GM10248 (cell line): ENCODE results near the gene CRTC3.
"Not testable (repeated sequence)": the region's sequence is repeated elsewhere in the genome, so short reads cannot be mapped to it uniquely, and the experiment has no call there.

Experiments
- CTCF ChIA-PET: fragments of 300-600 bp; sonication (Branson Sonifier 250); formaldehyde crosslinking; extraction: SDS; loops from one replicate; lab custom pipeline; 2021; ENCODE audit warnings: antibody characterized with exemption; lab: Yijun Ruan, JAX
- POLR2A ChIA-PET: fragments of 350-650 bp; sonication (Branson Sonifier 250); formaldehyde crosslinking; extraction: SDS; loops from one replicate; lab custom pipeline; 2020; ENCODE audit warnings: antibody characterized with exemption; lab: Yijun Ruan, JAX
- DNase-seq: peaks from one replicate; pipeline ENCODE4 v3.0.0; 2012; ENCODE audit errors: extremely low spot score
- TF ChIP-seq, protein P1 (sequence below): IDR thresholded peaks from 2 replicates; pipeline ENCODE4 v1.5.1; 2012; ENCODE audit warnings: mild to moderate bottlenecking, low read depth; ENCODE audit errors: extremely low read depth, missing control alignments, control extremely low read depth

Gene CRTC3

DNA sequence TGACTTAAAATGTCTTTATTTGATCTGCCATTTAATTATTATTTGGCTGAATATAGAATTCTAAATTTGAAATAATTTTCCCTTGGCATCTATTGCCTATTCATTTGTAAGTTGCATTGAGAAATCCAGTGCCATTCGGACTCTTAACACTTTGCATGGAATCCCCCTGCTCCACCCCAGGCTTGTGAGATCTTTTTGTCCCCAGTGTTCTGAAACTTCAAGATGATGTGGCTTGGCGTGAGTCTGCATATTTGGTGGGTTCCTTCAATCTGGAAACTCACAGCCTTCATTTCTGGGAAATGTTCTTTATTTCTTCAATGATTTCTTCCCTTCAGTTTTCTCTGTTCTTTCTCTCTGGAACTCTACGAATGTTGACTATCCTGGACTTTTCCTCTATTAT, 103.6 kb downstream of the CRTC3 start:
- TF ChIP-seq, protein P1, sequence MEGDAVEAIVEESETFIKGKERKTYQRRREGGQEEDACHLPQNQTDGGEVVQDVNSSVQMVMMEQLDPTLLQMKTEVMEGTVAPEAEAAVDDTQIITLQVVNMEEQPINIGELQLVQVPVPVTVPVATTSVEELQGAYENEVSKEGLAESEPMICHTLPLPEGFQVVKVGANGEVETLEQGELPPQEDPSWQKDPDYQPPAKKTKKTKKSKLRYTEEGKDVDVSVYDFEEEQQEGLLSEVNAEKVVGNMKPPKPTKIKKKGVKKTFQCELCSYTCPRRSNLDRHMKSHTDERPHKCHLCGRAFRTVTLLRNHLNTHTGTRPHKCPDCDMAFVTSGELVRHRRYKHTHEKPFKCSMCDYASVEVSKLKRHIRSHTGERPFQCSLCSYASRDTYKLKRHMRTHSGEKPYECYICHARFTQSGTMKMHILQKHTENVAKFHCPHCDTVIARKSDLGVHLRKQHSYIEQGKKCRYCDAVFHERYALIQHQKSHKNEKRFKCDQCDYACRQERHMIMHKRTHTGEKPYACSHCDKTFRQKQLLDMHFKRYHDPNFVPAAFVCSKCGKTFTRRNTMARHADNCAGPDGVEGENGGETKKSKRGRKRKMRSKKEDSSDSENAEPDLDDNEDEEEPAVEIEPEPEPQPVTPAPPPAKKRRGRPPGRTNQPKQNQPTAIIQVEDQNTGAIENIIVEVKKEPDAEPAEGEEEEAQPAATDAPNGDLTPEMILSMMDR, result no peak
- ChIA-PET POLR2A (no interaction called here), CTCF (interaction anchor here (0.9 kb wide), 1 partner anchor 9 kb away, joined by 3 read pairs; no protein-coding TSS in a partner anchor)
- no peak for DNase-seq

DNA sequence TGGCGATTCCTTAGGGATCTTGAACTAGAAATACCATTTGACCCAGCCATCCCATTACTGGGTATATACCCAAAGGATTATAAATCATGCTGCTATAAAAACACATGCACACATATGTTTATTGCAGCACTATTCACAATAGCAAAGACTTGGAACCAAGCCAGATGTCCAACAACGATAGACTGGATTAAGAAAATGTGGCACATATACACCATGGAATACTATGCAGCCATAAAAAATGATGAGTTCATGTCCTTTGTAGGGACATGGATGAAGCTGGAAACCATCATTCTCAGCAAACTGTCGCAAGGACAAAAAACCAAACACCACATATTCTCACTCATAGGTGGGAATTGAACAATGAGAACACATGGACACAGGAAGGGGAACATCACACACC, 107.3 kb downstream of the CRTC3 start:
- CTCF ChIA-PET, DNase-seq, POLR2A ChIA-PET: not testable (repeated sequence)

DNA sequence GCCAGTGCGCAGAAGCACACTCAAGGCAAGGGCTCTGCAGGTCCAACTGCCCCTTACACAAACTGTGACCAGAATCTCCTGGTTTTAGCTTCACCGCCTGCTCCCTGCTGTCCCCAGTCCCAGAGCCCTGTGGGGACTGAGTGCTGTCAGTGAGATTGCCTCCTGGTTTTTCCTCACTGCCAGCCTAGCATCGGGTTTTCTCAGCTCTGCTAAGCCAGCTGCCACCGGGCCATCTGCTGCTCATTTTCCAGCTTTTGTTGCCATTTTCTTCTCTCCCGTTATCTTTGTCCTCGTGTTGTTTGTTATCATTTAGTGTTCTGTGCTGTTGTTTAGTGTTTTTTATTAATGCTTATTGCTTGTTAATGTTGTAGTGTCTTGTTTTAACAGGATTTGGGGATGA, 108.0 kb downstream of the CRTC3 start:
- TF ChIP-seq, protein P1, result no peak
- no peak for DNase-seq
- CTCF ChIA-PET, result interaction anchor here (1.0 kb wide), 1 partner anchor 10 kb away, joined by 8 read pairs; no protein-coding TSS in a partner anchor
- POLR2A ChIA-PET, result no interaction called here

DNA sequence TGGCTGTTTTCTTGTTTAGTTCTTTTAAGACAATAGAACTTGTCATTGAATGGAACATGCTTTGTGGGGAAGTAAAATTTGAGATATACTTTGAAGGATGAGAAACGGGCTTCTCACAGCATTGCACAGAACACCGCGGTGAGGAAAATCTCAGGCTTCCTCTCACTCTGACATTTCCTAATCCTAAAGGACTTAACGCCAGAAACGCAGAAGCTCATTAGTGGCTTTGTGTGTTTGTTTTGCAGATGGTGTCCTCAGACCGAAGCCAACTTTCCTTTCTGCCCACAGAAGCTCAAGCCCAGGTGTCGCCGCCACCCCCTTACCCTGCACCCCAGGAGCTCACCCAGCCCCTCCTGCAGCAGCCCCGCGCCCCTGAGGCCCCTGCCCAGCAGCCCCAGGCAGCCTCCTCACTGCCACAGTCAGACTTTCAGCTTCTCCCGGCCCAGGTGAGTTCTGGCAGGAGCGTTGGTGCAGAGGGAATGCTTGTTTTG, 108.5 kb downstream of the CRTC3 start:
- DNase-seq, result no peak
- ChIA-PET POLR2A (no interaction called here), CTCF (interaction anchor here (1.0 kb wide), 1 partner anchor 10 kb away, joined by 8 read pairs; no protein-coding TSS in a partner anchor)
- TF ChIP-seq, protein P1, result no peak

DNA sequence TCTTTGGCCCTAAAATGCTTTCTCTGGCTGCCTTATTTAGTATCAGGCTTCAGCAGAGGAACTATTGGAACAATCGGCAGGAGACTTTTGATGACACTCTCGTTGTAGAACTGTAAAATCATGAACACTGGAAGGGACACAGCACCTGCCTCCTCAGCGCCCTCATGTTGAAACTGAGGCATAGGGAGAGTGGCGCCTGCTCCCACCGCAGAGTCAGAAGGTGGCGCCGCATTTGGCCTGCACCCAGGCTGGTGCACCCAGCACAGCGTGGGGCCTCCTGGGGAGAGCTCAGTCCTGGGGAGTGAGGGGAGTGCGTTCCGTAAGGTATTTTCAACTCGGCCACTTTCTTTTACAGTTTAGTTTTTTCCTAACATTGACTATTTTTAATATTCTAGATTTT, 109.2 kb downstream of the CRTC3 start:
- no peak for DNase-seq
- POLR2A ChIA-PET, result no interaction called here
- TF ChIP-seq, protein P1, result no peak
- CTCF ChIA-PET, result interaction anchor here (1.6 kb wide), 1 partner anchor 319 kb away, joined by 5 read pairs; no protein-coding TSS in a partner anchor

DNA sequence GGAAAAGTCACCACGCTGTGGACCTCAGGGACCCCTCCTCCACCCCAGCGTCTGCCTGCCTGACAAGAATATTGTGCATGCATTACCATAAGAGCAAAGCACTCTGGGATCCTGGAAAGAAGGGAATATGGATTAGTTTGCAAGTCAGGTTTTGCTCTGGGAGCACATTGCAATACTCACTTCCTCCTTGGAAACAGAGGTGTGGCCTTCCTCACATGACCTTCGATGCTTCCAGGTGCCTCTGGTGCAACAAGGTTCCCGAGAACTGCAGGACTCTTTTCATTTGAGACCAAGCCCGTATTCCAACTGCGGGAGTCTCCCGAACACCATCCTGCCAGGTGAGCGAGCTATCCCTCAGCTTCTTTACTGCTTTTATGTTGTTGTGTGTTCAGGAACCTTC, 111.1 kb downstream of the CRTC3 start:
- TF ChIP-seq, protein P1, result no peak
- POLR2A ChIA-PET, result no interaction called here
- CTCF ChIA-PET, result interaction anchor here (1.3 to 4.3 kb wide), 2 partner anchors 245 to 292 kb away, joined by 4 to 20 read pairs; partner anchors contain the start of gene HDDC3
- no peak for DNase-seq
